NCI-H146 treated with DMSO at 0.1 percent for 48 hours (cell line): ENCODE results near the gene TNIP1.

Experiments
- DNase-seq: peaks from one replicate; lab custom pipeline; 2025; ENCODE audit not compliant: unreplicated experiment; lab: John Stamatoyannopoulos, UW

Gene TNIP1

GRCh38 chr5:151023651-151024050 is 57.2 kb downstream of the TNIP1 start:
- no peak for DNase-seq

- DNase-seq: no peak
Observed at GRCh38 chr5:151023047-151023615, 57.7 kb downstream of the TNIP1 start.

- DNase-seq: no peak
Observed at GRCh38 chr5:151022511-151023018, 58.3 kb downstream of the TNIP1 start.

- DNase-seq: no peak
Observed at GRCh38 chr5:151021746-151022145, 59.1 kb downstream of the TNIP1 start.

- DNase-seq: peak; percentile 54
Observed at GRCh38 chr5:151020304-151021110, 60.3 kb downstream of the TNIP1 start, which contains the start of gene GPX3. TSS of gene GPX3 (plus strand) at chr5:151020591. CDS start at chr5:151020655, 64 bp downstream.

GRCh38 chr5:151019331-151019730 is 61.5 kb downstream of the TNIP1 start:
- no peak for DNase-seq

GRCh38 chr5:151018846-151019245 is 62.0 kb downstream of the TNIP1 start:
- no peak for DNase-seq

- DNase-seq: no peak
Observed at GRCh38 chr5:151017897-151018296, 62.9 kb downstream of the TNIP1 start.

GRCh38 chr5:151016700-151017099 is 64.1 kb downstream of the TNIP1 start:
- DNase-seq: no peak

GRCh38 chr5:151015974-151016587 is 64.8 kb downstream of the TNIP1 start:
- DNase-seq: no peak

GRCh38 chr5:151014680-151015343 is 66.0 kb downstream of the TNIP1 start:
- no peak for DNase-seq

- DNase-seq: no peak
Observed at GRCh38 chr5:151012862-151013261, 68.0 kb downstream of the TNIP1 start.

- DNase-seq: no peak
Observed at GRCh38 chr5:151008906-151009305, 71.9 kb downstream of the TNIP1 start.

- no peak for DNase-seq
Observed at GRCh38 chr5:151008210-151008491, 72.7 kb downstream of the TNIP1 start.

- no peak for DNase-seq
Observed at GRCh38 chr5:151007430-151008209, 73.2 kb downstream of the TNIP1 start.

GRCh38 chr5:151006704-151007334 is 74.0 kb downstream of the TNIP1 start:
- DNase-seq: no peak

- DNase-seq: no peak
Observed at GRCh38 chr5:151005950-151006576, 74.8 kb downstream of the TNIP1 start.

- no peak for DNase-seq
Observed at GRCh38 chr5:151005187-151005949, 75.5 kb downstream of the TNIP1 start.

- no peak for DNase-seq
Observed at GRCh38 chr5:151004499-151004898, 76.3 kb downstream of the TNIP1 start.
